Neural progenitor cell (in vitro differentiated cells): ENCODE data around the gene CDC42EP4. TPM values are rescaled to one million over a fixed set of nuclear protein-coding genes. Genes with fewer than 3 reads are reported as not detected.

Experiments
- DNase-seq: peaks from one replicate; pipeline ENCODE4 v3.0.0-alpha.2; 2016; ENCODE audit warnings: low spot score
- H2AFZ ChIP-seq: fragments of 200-600 bp; sonication (generic); replicated peaks from 2 replicates; pipeline ENCODE4 v1.6.1; 2016; ENCODE audit warnings: antibody characterized with exemption
- H3F3A ChIP-seq: fragments of 200-600 bp; sonication (generic); 2 replicates; pipeline ENCODE4 v1.6.1; 2016; ENCODE audit warnings: antibody characterized with exemption, low read depth
- H3K27ac ChIP-seq: fragments of 200-600 bp; sonication (generic); 2 replicates; pipeline ENCODE4 v1.5.1; 2016; ENCODE audit warnings: mild to moderate bottlenecking
- H3K27me3 ChIP-seq: fragments of 200-600 bp; sonication (generic); 2 replicates; pipeline ENCODE4 v1.6.1; 2016; ENCODE audit warnings: mild to moderate bottlenecking, moderate library complexity
- H3K36me3 ChIP-seq: fragments of 200-600 bp; sonication (generic); 2 replicates; pipeline ENCODE4 v1.5.1; 2016
- H3K4me1 ChIP-seq: fragments of 200-600 bp; sonication (generic); 2 replicates; pipeline ENCODE4 v1.6.1; 2016; ENCODE audit warnings: mixed run types
- H3K4me2 ChIP-seq: fragments of 200-600 bp; sonication (generic); 2 replicates; pipeline ENCODE4 v1.6.1; 2016
- H3K4me3 ChIP-seq: fragments of 200-600 bp; sonication (generic); 2 replicates; pipeline ENCODE4 v1.5.1; 2016
- H3K79me2 ChIP-seq: fragments of 200-600 bp; sonication (generic); 2 replicates; pipeline ENCODE4 v1.6.1; 2016; ENCODE audit warnings: low read depth
- H3K9ac ChIP-seq: fragments of 200-600 bp; sonication (generic); 2 replicates; pipeline ENCODE4 v1.6.1; 2016
- H3K9me3 ChIP-seq: fragments of 200-600 bp; sonication (generic); 2 replicates; pipeline ENCODE4 v1.5.1; 2016; ENCODE audit warnings: low read depth
- H4K20me1 ChIP-seq: fragments of 200-600 bp; sonication (generic); 2 replicates; pipeline ENCODE4 v1.6.1; 2016; ENCODE audit warnings: low read depth
- H3K27ac Mint-ChIP-seq: 3 replicates; pipeline ENCODE4 v1.8.0; 2021; ENCODE audit warnings: mixed read lengths
- H3K27me3 Mint-ChIP-seq: 2 replicates; pipeline ENCODE4 v1.8.0; 2022; ENCODE audit warnings: low read depth, mild to moderate bottlenecking, inconsistent platforms, moderate library complexity, mixed read lengths; ENCODE audit not compliant: insufficient read depth
- H3K36me3 Mint-ChIP-seq: 3 replicates; pipeline ENCODE4 v1.8.0; 2021; ENCODE audit warnings: mixed read lengths
- H3K4me1 Mint-ChIP-seq: 3 replicates; pipeline ENCODE4 v1.8.0; 2021; ENCODE audit warnings: mixed read lengths
- H3K4me3 Mint-ChIP-seq: 3 replicates; pipeline ENCODE4 v1.8.0; 2021; ENCODE audit warnings: mild to moderate bottlenecking, moderate library complexity, mixed read lengths
- H3K9me3 Mint-ChIP-seq: 3 replicates; pipeline ENCODE4 v1.8.0; 2020; ENCODE audit warnings: mixed read lengths
- EZH2 ChIP-seq: fragments of 200-600 bp; sonication (generic); IDR thresholded peaks from 2 replicates; pipeline ENCODE4 v1.6.1; 2017; ENCODE audit warnings: antibody characterized with exemption, mild to moderate bottlenecking, moderate library complexity
- EZH2phosphoT487 ChIP-seq: fragments of 200-600 bp; sonication (generic); IDR thresholded peaks from 2 replicates; pipeline ENCODE4 v1.6.1; 2017; ENCODE audit warnings: antibody characterized with exemption
- total RNA-seq: library from RNA; depleted of rRNA; stranded (reverse); fragments of >200 nt; gene quantifications from 2 replicates; pipeline ENCODE4 v1.2.3, GENCODE V29; 2015; ENCODE audit warnings: low replicate concordance
- TF ChIP-seq, protein P1 (sequence below): fragments of 200-600 bp; sonication (generic); IDR thresholded peaks from 2 replicates; pipeline ENCODE4 v1.5.1; 2017; ENCODE audit warnings: antibody characterized with exemption, mild to moderate bottlenecking

CDC42EP4 gene
- total RNA-seq, 1 donor from 2014 or later: 10.8 TPM

DNA sequence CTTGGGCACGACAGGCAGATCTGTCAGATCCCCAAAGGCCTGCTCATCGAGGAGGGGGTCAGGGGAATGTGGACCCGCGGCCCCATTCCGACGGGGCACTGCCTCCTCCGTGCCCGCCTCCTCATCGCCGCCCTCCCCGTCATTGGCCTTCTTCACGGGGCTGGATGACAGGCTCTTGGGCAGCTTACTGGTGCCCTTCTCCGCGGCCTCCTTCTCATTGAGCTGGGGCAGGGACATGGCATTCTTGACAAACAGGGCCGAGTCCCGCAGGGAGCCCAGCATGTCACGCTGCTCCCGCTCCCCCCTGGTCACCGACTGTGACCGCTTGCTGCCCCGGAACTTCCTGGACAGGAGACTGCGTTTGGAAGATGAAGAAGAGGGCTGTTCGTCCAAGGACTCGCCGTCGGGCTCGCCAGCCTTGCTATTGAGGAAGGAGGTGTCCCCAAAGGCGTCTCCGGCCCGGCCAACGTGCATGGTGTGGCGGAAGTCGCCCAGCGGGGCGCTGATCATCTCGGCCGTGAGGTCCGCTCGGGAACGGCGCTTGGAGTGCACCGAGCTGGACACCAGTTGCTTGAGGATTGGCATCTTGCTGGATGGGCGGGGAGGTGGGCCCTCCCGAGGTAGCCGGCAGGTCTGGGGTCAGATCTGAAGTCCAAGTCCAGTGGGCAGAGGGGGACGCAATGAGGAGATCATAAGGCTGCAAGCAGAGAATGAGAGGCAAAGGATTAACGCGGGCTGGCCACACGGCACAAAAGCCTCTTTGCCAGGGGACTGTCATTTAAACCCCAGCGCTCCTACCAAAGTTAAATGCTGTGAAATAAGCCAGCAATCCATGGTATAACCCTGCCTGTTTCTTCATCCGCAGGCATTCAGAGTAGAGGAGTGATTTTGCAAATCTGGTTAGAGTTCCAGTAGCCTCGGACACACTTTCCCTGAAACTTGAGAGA lies 25.6 kb downstream of the CDC42EP4 start:
- Mint-ChIP-seq H3K4me3 (no peak overlapping the region), H3K27me3 (peaks cover 2% of the 10 kb centered on the region), H3K9me3 (no peaks in the 10 kb centered on the region), H3K4me1 (peaks cover 69% of the 10 kb centered on the region), H3K27ac (peak overlapping the region; percentile 89), H3K36me3 (peaks cover 10% of the 10 kb centered on the region)
- no peak overlapping the region for H3K27ac ChIP-seq
- DNase-seq: no peak
- H3K9me3 ChIP-seq: no peaks in the 10 kb centered on the region
- no peak overlapping the region for H2AFZ ChIP-seq
- no peaks in the 10 kb centered on the region for H3K36me3 ChIP-seq
- no peak overlapping the region for H3K4me3 ChIP-seq
- H3K4me1 ChIP-seq: peaks cover 31% of the 10 kb centered on the region
- H3K27me3 ChIP-seq: no peaks in the 10 kb centered on the region
- no peak overlapping the region for H3K9ac ChIP-seq
- H3K4me2 ChIP-seq: no peak overlapping the region
- H4K20me1 ChIP-seq: peaks cover 81% of the 10 kb centered on the region
- no peak for TF ChIP-seq EZH2
- no peak for TF ChIP-seq EZH2phosphoT487
- TF ChIP-seq, protein P1, sequence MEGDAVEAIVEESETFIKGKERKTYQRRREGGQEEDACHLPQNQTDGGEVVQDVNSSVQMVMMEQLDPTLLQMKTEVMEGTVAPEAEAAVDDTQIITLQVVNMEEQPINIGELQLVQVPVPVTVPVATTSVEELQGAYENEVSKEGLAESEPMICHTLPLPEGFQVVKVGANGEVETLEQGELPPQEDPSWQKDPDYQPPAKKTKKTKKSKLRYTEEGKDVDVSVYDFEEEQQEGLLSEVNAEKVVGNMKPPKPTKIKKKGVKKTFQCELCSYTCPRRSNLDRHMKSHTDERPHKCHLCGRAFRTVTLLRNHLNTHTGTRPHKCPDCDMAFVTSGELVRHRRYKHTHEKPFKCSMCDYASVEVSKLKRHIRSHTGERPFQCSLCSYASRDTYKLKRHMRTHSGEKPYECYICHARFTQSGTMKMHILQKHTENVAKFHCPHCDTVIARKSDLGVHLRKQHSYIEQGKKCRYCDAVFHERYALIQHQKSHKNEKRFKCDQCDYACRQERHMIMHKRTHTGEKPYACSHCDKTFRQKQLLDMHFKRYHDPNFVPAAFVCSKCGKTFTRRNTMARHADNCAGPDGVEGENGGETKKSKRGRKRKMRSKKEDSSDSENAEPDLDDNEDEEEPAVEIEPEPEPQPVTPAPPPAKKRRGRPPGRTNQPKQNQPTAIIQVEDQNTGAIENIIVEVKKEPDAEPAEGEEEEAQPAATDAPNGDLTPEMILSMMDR: no peak
- peaks cover 24% of the 10 kb centered on the region for H3K79me2 ChIP-seq
- H3F3A ChIP-seq: peaks cover 12% of the 10 kb centered on the region

DNA sequence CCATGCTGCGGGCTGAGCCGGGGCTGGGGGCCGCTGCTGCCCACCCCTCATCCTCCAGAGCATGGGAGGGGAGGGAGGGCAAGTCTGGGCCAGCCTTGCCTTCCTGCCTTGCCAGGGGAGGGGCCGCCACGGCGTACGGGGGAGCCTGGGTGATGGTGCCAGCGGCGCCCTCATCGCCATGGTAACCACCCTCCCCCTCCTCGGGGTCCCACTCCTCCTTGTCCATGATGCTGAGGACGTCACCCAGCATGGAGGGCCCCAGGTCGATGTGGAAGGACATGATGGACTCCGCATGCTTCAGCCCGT lies 26.2 kb downstream of the CDC42EP4 start:
- Mint-ChIP-seq H3K4me1 (peaks cover 66% of the 10 kb centered on the region), H3K27me3 (peaks cover 2% of the 10 kb centered on the region), H3K36me3 (peaks cover 10% of the 10 kb centered on the region), H3K9me3 (no peaks in the 10 kb centered on the region), H3K4me3 (no peak overlapping the region), H3K27ac (no peak overlapping the region)
- Histone ChIP-seq H3F3A (peaks cover 12% of the 10 kb centered on the region), H3K9me3 (no peaks in the 10 kb centered on the region), H2AFZ (no peak overlapping the region), H3K4me1 (peaks cover 31% of the 10 kb centered on the region), H3K27me3 (no peaks in the 10 kb centered on the region), H4K20me1 (peaks cover 74% of the 10 kb centered on the region), H3K4me2 (no peak overlapping the region), H3K36me3 (no peaks in the 10 kb centered on the region), H3K9ac (no peak overlapping the region), H3K79me2 (peaks cover 24% of the 10 kb centered on the region), H3K27ac (no peak overlapping the region), H3K4me3 (no peak overlapping the region)
- no peak for DNase-seq
- TF ChIP-seq EZH2: no peak
- TF ChIP-seq, protein P1: no peak
- TF ChIP-seq EZH2phosphoT487: no peak

DNA sequence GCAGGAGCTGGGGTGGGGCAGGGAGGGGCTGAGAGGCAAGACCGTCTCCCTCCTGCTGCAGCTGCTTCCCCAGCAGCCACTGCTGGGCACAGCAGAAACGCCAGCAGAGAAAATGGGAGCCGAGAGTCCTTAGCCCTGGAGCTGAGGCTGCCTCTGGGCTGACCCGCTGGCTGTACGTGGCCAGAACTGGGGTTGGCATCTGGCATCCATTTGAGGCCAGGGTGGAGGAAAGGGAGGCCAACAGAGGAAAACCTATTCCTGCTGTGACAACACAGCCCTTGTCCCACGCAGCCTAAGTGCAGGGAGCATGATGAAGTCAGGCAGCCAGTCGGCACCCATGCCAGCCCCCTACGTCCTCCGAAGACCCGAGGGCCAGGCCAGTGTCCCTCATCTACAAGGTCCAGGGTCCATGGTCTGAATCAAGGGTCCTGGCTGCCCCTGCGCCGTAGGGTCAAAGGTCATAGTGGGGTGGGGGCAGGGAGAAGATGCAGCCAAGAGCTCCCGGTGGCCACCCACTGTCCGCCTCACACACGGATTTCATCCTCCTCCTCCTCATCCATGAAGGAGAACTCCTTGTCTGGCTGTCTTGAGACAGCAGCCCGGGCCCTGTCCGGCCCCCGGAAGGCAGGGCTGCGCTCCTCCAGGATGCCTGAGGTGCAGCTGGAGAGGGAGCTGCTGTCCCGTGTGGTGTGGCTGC lies 26.7 kb downstream of the CDC42EP4 start:
- Histone ChIP-seq H3K79me2 (peaks cover 21% of the 10 kb centered on the region), H3K9me3 (no peaks in the 10 kb centered on the region), H3K9ac (no peak overlapping the region), H3K27me3 (no peaks in the 10 kb centered on the region), H3K4me1 (peaks cover 31% of the 10 kb centered on the region), H3K27ac (no peak overlapping the region), H3K4me3 (no peak overlapping the region), H4K20me1 (peaks cover 69% of the 10 kb centered on the region), H3F3A (peaks cover 12% of the 10 kb centered on the region), H3K36me3 (no peaks in the 10 kb centered on the region), H2AFZ (no peak overlapping the region), H3K4me2 (peak overlapping the region; percentile 50)
- Mint-ChIP-seq H3K27me3 (peaks cover 2% of the 10 kb centered on the region), H3K4me1 (peaks cover 61% of the 10 kb centered on the region), H3K9me3 (no peaks in the 10 kb centered on the region), H3K4me3 (no peak overlapping the region), H3K36me3 (peaks cover 7% of the 10 kb centered on the region), H3K27ac (no peak overlapping the region)
- no peak for TF ChIP-seq EZH2
- TF ChIP-seq, protein P1: no peak
- TF ChIP-seq EZH2phosphoT487: no peak
- no peak for DNase-seq
